Astrocyte of the spinal cord (primary cell): ENCODE results near the gene MPP2.
A peak's percentile ranks its signal among the peaks of the same experiment; 100 is the strongest.

ENCODE experiments used
- DNase-seq: peaks from one replicate; pipeline ENCODE4 v3.0.0; 2011; ENCODE audit warnings: low read depth, low spot score
- H3K4me3 ChIP-seq: 2 replicates; pipeline ENCODE4 v1.5.1; 2011; ENCODE audit warnings: low read depth, mild to moderate bottlenecking, low read length, moderate library complexity
- CTCF ChIP-seq: IDR thresholded peaks from 2 replicates; pipeline ENCODE4 v1.5.1; 2012; ENCODE audit warnings: low read depth, mild to moderate bottlenecking, low read length, inconsistent platforms
- in situ Hi-C: cut with HindIII; loops from 2 replicates; pipeline ENCODE4 v1.10.0; 2017; ENCODE audit warnings: low sequenced_read_pairs

MPP2 gene

GRCh38 chr17:43854498-43854897 lies 52.8 kb downstream of the MPP2 start:
- in situ Hi-C loops: no loop called here
- no peak for TF ChIP-seq CTCF
- DNase-seq: no peak

GRCh38 chr17:43853546-43853945 lies 53.8 kb downstream of the MPP2 start:
- DNase-seq: no peak
- H3K4me3 ChIP-seq: no peak overlapping the region
- in situ Hi-C loops: no loop called here
- no peak for TF ChIP-seq CTCF

More at GRCh38 chr17:43854498-43854897, 52.8 kb downstream of the MPP2 start:
- H3K4me3 ChIP-seq: no peak overlapping the region

- DNase-seq: no peak
- H3K4me3 ChIP-seq: no peak overlapping the region
- in situ Hi-C loops: no loop called here
- no peak for TF ChIP-seq CTCF
These were observed 54.8 kb downstream of the MPP2 start for GRCh38 chr17:43852571-43852970.

- in situ Hi-C loops: no loop called here
- DNase-seq: no peak
- no peak for TF ChIP-seq CTCF
- no peak overlapping the region for H3K4me3 ChIP-seq
These were observed 58.2 kb downstream of the MPP2 start for GRCh38 chr17:43849116-43849515.

GRCh38 chr17:43848601-43849000 lies 58.7 kb downstream of the MPP2 start:
- no peak for TF ChIP-seq CTCF
- no peak overlapping the region for H3K4me3 ChIP-seq
- DNase-seq: no peak
- in situ Hi-C loops: no loop called here

- in situ Hi-C loops: no loop called here
- no peak for DNase-seq
- H3K4me3 ChIP-seq: no peak within 1 kb of the TSS
- TF ChIP-seq CTCF: no peak
These were observed 60.4 kb downstream of the MPP2 start, which contains the start of gene CD300LG for GRCh38 chr17:43846963-43847371. Gene CD300LG (plus strand): TSS chr17:43847176. CDS start chr17:43847217, 41 bp downstream.

GRCh38 chr17:43846221-43846712 lies 61.1 kb downstream of the MPP2 start:
- peak; percentile 100 for TF ChIP-seq CTCF
- peak; percentile 63 for DNase-seq
- no peak overlapping the region for H3K4me3 ChIP-seq
- in situ Hi-C loops: no loop called here
